HG03064 (cell line): ENCODE data around the gene LKAAEAR1.

Experiments
- ATAC-seq: cut with Tn5 transposase; IDR thresholded peaks from one replicate; pipeline ENCODE4 v1.9.1; 2021; ENCODE audit warnings: low read depth; ENCODE audit not compliant: unreplicated experiment

The LKAAEAR1 gene

GRCh38 chr20:64111841-64112641 is 27.8 kb upstream of the LKAAEAR1 start:
- ATAC-seq = no peak

DNA sequence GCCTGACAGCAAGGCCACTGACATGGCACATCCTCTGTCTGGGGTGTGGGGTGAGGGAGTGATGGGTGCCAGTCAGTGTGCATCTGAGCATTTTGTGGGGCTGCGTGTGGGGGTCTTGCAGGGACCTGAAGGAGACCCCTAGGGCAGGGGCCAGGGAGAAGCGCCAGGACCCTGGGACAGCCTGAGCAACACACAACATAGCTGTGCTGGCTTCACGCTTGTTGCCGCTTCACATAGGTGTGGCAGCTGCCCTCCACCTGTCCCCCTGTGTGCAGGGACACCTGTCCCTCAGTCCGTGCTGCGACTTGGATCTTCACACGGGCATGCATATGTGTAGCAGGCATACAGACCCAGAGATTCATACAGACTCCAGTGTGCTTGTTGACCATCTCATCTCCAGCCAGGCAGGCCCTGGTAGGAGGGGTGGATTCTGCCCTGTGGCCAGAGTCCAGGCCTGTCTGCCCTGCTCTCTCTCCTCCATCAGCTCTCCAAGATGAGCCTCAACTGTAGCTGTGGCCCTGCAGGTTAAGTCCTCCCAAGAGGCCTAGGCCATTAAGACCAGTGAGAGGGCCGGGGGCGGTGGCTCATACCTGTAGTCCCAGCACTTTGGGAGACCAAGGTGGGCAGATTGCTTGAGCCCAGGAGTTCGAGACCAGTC is 26.3 kb upstream of the LKAAEAR1 start:
- no peak for ATAC-seq

- ATAC-seq = no peak
Measured at GRCh38 chr20:64109831-64110391, 25.7 kb upstream of the LKAAEAR1 start.

DNA sequence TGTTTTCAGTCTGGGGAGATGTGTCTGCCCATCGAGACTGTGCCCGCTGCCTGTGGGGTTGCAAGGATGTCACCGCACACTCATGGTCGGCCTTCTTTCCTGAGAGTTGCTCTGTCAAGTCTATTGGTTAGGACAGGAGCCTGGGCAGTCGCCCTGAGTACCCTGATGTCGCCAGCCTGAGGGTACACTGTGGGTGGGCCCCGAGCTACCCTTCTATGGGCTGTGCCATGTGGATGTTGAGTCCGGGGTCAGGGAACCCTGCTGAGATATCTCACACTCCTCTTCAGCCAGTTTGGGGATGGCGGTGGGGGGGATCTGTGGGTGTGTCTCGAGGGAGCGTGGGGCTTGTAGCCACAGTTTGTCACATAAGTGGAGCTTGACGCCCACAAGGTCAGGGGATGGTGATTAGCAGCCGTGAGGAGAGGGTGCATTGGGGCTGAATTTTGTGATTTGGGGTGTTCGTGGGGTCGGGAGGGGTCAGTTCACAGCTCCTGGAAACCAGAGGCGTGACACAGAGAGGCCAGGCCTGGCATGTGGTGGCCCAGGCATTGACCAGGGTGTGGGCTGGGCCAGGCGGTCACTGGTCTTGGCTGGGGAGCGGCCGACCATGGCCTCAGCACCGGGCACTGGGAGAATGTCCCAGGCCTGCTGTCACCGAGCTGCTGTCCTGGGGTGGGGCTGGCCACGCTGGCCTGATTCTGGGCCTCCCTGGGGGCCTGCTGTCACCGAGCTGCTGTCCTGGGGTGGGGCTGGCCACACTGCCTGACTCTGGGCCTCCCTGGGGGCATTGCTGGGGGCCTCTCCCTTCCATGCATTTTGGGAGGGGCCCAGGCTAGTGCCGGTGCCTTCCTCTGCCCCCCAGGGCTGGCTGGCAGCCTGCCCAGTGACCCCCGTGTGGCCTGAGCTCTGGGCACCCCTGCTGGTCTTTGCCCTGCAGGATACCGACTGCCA is 24.8 kb upstream of the LKAAEAR1 start:
- no peak for ATAC-seq

- ATAC-seq = no peak
Measured at GRCh38 chr20:64107736-64108457, 23.7 kb upstream of the LKAAEAR1 start.

DNA sequence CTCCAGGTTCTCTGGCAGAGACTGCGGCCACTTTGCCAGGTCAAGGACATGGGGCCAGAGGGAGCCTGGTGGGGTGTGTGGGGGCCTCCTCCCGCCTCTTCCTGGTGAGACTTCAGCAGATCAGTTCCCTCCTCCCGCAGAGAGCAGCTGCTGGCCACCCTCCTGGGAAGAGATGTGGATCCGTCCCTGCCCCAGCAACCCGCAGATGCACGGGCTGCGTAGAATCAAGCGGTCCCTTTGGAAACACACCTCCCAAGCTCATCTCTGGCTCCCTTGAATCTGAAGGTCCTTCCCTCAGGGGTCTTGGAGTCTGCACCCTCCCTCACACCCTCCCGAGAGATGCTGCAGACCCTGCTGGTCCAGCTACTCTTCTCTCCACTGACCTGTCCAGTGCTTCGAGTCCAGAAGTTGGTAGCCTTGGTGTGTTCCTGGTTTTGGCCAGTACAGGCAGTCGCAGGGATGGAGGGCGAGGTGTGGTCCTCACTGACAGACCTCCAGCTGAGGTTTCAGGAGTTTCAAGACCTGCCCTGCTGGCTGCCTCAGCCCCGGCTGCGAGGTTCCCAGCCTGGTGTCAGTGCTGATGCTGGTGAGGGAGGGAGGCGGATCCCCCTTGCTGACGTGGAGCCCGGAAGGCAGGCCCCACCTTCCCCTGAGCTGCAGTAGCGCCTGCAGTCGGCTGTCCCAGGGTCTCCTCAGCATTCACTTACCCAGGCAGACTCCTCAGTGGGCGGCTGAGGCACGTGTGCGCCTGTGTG is 23.0 kb upstream of the LKAAEAR1 start, which contains the start of gene NPBWR2:
NPBWR2 (minus strand) TSS at position 585 of the 755 bp plus-strand sequence. CDS start 734 bp downstream, outside the sequence.
- no peak for ATAC-seq

DNA sequence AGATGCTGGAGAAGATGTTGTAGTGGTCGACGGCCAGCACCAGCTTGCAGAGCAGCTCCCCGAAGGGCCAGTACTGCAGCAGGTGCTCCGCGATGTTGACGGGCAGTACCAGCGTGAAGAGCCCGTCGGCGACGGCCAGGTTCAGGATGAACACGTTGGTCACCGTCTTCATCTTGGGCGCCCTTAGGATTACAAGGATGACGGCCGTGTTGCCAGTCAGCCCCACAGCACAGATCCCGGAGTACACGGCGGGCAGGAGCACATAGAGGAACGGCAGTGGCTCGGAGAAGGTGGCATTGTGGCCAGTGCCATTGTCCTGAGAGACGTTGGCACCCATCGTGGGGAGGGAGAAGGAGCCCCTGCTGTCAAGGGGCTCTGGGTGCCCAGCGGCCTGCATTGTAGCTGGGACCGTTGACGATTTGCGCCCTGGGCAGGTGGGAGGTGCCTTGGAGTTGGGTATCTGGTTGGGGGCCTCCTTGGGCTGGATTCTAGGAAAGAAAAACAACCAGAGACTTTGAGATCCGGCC is 22.3 kb upstream of the LKAAEAR1 start:
- ATAC-seq = no peak

DNA sequence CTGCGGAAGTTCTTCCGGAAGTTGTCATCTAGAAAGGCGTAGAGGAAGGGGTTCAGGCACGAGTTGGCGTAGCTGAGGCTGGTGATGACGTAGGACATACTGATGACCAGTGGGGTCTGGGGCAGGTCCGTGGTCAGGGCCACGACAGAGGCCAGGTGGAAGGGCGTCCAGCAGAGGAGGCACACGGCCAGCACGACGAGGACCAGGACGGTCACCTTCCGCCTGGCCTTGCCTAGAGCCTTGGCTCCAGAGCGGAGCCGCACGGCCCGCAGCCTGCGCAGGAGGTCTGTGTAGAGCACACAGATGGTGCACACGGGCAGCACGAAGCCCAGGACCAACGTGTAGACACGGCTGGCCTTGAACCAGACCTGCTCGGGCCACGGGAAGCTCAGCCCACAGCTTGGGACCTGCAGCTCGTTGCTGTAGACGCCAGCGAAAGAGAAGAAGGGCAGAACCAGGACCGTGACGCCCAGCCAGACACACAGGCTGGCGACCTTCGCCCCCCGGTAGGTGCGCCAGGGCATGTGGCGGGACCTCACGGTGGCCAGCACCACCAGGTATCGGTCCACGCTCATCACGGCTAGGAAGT is 21.7 kb upstream of the LKAAEAR1 start:
- ATAC-seq = no peak

DNA sequence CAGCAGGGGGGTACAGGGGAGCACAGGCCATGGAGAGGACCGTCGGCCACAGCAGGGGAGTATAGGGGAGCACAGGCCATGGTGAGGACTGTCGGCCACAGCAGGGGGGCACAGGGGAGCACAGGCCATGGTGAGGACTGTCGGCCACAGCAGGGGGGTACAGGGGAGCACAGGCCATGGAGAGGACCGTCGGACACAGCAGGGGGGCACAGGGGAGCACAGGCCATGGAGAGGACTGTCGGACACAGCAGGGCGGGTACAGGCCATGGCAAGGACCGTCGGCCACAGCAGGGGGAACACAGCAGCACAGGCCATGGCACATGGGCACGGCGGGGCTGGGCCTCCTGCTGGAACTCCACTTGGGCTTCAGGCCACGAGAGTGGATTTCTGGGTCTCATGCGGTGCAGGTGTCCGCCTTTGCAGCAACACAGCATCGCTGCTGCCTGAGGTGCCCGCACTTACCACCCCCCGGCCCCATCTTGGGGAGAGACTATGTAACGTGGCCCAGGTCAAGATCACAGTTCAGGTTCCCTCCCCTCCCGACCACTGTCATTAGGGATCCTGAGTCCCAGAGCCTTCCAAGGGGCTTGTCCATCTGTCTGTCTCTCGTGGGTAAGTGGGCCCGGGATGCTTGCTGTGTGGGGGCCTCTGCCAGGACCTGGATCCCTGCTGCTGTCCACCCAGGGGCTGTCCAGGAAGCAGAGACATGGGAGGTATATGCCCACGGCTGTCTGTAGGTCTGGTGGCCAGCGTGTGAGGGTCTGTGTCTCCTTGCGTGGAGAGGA is 20.7 kb upstream of the LKAAEAR1 start:
- ATAC-seq = no peak

DNA sequence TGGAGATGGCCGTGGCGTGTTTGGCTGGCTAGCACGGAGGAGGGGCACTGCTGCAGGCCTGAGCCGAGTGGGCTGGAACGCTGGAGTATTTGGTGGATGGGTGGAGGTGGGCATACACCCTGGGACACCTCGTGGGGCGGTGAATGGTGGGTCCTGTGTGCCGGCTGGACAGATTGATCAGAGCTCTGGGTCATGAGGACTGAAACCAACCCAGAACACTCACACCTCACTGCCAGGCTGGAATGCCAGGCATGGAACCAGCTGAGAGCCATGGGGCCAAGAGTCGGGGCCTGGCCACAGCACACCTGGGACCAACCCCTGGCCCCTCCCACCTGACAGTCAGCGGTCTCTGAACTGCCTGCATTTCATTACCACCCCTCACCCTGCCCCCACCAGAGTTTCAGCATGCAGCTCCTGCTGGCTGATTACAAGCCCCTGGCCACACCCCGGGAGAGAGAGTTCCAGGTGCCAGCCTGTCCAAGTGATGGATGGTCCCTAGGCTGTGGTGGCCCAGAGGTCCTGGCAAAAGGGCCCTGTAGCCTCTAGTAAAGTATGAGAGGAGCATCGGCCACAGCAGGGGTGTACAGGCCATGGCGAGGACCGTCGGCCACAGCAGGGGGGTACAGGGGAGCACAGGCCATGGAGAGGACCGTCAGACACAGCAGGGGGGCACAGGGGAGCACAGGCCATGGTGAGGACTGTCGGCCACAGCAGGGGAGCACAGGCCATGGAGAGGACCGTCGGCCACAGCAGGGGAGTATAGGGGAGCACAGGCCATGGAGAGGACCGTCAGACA is 19.9 kb upstream of the LKAAEAR1 start:
- ATAC-seq = no peak

DNA sequence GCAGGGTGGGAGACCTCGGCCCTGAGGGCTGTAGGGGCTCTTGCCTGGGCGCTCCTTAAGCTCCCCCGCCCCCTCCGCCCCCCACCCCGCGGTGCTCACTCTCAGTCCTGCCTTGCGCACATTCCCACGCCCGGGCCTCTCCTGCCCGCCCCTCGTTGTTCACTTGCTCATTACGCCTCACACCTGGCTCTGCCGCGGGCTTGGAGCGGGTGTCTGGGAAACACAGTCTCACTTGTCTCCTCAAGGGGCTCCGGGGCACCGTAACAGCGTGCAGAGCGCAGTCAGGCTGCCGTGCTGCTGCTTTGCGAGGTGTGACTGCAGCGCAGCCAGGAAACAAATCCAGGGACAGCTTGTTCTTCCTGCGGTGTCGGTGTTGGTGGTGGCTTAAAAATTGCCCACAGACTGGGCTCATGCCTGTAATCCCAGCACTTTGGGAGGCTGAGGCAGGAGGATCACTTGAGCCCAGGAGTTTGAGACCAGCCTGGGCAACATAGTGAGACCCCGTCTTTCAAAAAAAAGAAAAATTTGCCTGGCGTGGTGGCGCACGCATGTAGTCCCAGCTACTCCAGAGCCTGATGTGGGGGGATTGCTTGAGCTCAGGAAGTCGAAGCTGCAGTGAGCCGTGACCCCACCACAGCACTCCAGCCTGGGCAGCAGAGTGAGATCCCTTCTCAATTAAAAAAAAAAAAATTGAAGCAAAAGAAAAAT is 18.6 kb upstream of the LKAAEAR1 start:
- no peak for ATAC-seq

DNA sequence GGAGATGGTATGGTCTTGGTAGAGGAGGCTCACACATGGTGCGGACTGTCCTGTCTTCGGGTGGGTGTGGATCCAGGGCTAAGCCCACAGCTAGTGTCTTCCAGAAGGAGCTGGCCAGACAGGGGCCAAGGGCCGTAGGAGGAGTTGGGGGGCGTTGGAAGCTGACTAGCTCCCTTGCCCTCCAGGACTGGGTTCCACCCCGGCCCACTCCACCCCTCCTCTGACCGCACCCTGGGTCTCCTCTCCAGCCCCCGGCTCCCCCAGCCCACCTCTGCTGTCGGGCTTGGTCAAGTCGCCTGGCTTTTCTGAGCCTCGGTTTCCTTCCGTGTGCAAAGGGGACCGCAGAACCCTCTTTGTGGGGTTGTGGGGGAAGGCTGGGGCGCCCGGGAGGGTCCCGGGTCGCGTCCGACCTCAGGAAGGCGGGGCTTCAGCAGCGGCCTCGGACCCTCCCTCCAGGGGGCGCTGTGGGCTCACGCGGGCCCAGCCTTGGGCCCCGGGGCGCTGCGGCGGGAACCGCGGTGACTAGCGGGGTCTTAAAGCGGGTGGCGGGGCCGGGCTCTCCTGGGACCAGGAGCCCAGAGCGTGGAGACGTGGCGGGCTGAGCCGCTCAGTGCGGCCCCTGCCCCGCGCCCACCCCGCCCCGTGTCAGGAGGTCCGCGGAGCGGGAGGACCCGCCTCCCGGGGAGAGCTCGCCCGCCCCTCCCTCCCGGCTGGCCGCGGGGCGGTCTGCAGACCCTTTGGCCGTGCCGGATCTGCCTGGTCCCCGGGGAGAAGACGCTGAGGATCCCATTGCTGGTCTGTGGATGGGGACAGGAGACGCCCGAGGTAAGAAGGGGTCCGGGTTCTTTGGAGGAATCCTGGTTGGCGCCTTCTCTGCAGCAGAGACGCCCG is 17.8 kb upstream of the LKAAEAR1 start:
- no peak for ATAC-seq

DNA sequence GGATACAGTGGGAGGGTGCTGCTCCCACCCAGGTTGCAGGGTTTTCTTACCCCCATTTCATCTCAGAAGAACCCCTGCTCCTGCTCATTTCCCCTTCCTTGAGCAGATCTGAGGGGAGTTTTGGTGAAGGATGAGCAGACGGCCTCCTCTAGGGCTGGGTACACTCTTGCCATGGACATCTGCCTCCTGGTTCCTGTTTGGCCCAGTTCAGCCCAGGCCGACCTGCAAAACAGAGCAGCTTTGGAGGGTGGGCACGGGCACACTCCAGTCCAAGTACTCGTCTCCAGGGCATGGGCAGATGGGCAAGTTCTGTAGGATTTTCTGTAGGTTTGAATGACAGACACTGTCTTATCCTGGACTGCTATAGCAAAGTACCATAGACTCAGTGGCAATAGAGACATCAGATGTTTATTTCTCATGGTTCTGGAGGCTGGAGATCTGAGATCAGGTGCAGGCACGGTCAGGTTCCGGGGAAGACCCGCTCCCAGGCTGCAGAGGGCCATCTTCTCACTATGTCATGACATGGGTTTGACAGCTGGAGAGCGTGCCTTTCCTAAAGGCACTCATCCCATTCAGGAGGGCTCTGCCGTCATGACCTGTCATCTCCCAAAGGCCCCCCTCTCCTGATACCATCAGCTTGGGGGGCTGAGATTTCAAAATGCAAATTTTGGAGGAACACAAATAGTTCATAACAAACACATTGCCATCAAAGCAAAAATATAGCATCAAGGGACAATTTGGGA is 16.9 kb upstream of the LKAAEAR1 start:
- no peak for ATAC-seq

DNA sequence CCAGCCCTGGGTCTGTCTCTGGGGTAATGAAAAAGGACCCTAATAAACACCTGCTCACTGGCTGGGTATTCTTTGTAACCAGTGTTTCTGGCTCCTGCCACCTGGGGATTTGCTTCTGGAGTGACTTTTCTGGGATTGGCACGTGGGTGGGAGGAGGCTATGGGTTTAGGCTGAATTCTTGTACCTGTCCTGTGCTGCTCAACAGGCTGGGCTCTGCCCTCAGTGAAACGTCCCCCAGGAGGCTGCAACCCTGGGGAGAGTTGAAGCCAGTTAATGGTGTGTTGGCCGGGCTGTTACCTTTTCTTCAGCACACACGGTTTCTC is 16.3 kb upstream of the LKAAEAR1 start:
- no peak for ATAC-seq
